ENCODE results near the gene DENND1B. TPM values are rescaled to one million over a fixed set of nuclear protein-coding genes. Genes with fewer than 3 reads are reported as not detected.

The DENND1B gene
- total RNA-seq, 1 experiment from 2014 or later: 9.6 TPM

- Histone ChIP-seq H3K4me1 (ENCODE audit: control insufficient read depth in 1 of 2, insufficient read depth in 2 of 2, low read length in 2 of 2) (peaks cover 0 to 10% of the 10 kb centered on the region in 2 experiments; a peak in 2 of 4 replicates), H3K9ac (ENCODE audit: low read length) (no peak overlapping the region), H3K79me2 (ENCODE audit: insufficient read depth, low read length) (no peaks in the 10 kb centered on the region), H3K9me3 (ENCODE audit: control insufficient read depth in 1 of 2, insufficient read depth in 1 of 2, low read depth in 1 of 2, low read length in 2 of 2) (0 out of 4 replicates have a peak, but pooled peaks cover 0 to 8% of the 10 kb centered on the region in 2 experiments), H2AFZ (ENCODE audit: low read depth, low read length, poor library complexity, severe bottlenecking) (no peak overlapping the region), H3K36me3 (ENCODE audit: control insufficient read depth in 1 of 2, insufficient read depth in 2 of 2, low read length in 2 of 2) (no peaks in the 10 kb centered on the region), H4K20me1 (ENCODE audit: insufficient read depth) (no peaks in the 10 kb centered on the region), H3K4me3 (replicated peaks in 1 of 2; ENCODE audit: low read depth in 1 of 2, low read length in 2 of 2) (no peak overlapping the region), H3K4me2 (ENCODE audit: low read length) (no peak overlapping the region), H3K9me2 (ENCODE audit: insufficient read depth) (no peaks in the 10 kb centered on the region), H3K27me3 (ENCODE audit: insufficient read depth, low read length) (no peaks in the 10 kb centered on the region), H3K27ac (ENCODE audit: low read depth, low read length) (no peak overlapping the region)
- no TSS peak for BruUV-seq (replicated peaks)
- POLR2A ChIA-PET: no interaction called here
- CTCF ChIA-PET: no interaction called here
- RAD21 ChIA-PET (ENCODE audit: low non-redundant PET in 1 of 2, low total read pairs in 2 of 2, uncharacterized antibody in 2 of 2, unreplicated experiment in 2 of 2): no interaction called here
- no peak for TF ChIP-seq SP1 (IDR thresholded peaks at IDR 0.05; ENCODE audit: low read depth)
- no peak for TF ChIP-seq TCF7L2 (IDR thresholded peaks at IDR 0.05; ENCODE audit: borderline replicate concordance, extremely low read depth, insufficient read depth, insufficient read length)
- TF ChIP-seq EZH2 (IDR thresholded peaks at IDR 0.05): no peak
- no peak for TF ChIP-seq SRF (IDR thresholded peaks at IDR 0.05; ENCODE audit: low read depth)
- no peak for TF ChIP-seq POLR2A (IDR thresholded peaks at IDR 0.05; ENCODE audit: borderline replicate concordance, extremely low read depth, insufficient read depth, insufficient read length)
- TF ChIP-seq REST (IDR thresholded peaks at IDR 0.05; ENCODE audit: low read depth): no peak
- TF ChIP-seq RAD21 (IDR thresholded peaks at IDR 0.05; ENCODE audit: low read depth): no peak
- TF ChIP-seq ZNF274 (IDR thresholded peaks at IDR 0.05; ENCODE audit: low read depth, low read length): no peak
- ATAC-seq (no peak), DNase-seq (ENCODE audit: low read depth, low spot score) (no peak)
- intact Hi-C loops (cut with micrococcal nuclease): no loop called here
Measured at GRCh38 chr1:197800379-197801110, 25.3 kb upstream of the DENND1B start.

All from HCT116 (cell line).